Astrocyte (in vitro differentiated cells and primary cell): Measurements from ENCODE around the gene BAZ1A. TPM values are rescaled to one million over a fixed set of nuclear protein-coding genes. Genes with fewer than 3 reads are reported as not detected.

Experiments used
- DNase-seq: peaks from one replicate; pipeline ENCODE4 v3.0.0-alpha.2; 2010; ENCODE audit warnings: low read depth
- FAIRE-seq: peaks from 2 replicates; lab custom pipeline; 2011; peaks lifted over from hg19 to GRCh38; lab: Jason Lieb, UNC
- H2AFZ ChIP-seq: 2 replicates; pipeline ENCODE4 v1.6.0; 2012; ENCODE audit warnings: low read depth, low read length, inconsistent platforms
- H3K27ac ChIP-seq: 2 replicates; pipeline ENCODE4 v1.5.1; 2011; ENCODE audit warnings: low read depth, low read length, inconsistent platforms
- H3K27me3 ChIP-seq: 2 replicates; pipeline ENCODE4 v1.6.0; 2011; ENCODE audit warnings: low read length, inconsistent platforms; ENCODE audit not compliant: insufficient read depth
- H3K36me3 ChIP-seq: 2 replicates; pipeline ENCODE4 v1.5.1; 2011; ENCODE audit warnings: low read length, inconsistent platforms; ENCODE audit not compliant: insufficient read depth
- H3K4me1 ChIP-seq: 2 replicates; pipeline ENCODE4 v1.5.1; 2011; ENCODE audit warnings: low read length, inconsistent platforms; ENCODE audit not compliant: insufficient read depth
- H3K4me2 ChIP-seq: 2 replicates; pipeline ENCODE4 v1.6.0; 2012; ENCODE audit warnings: low read length, inconsistent platforms
- H3K4me3 ChIP-seq: 2 replicates; pipeline ENCODE4 v1.5.1; 2011; ENCODE audit warnings: low read depth, mild to moderate bottlenecking, low read length, inconsistent platforms; ENCODE audit not compliant: insufficient read depth
- H3K79me2 ChIP-seq: 2 replicates; pipeline ENCODE4 v1.6.0; 2012; ENCODE audit warnings: mild to moderate bottlenecking, low read length, inconsistent platforms; ENCODE audit not compliant: insufficient read depth
- H3K9ac ChIP-seq: 2 replicates; pipeline ENCODE4 v1.6.0; 2012; ENCODE audit warnings: mild to moderate bottlenecking, low read length, inconsistent platforms
- H3K9me3 ChIP-seq: 2 replicates; pipeline ENCODE4 v1.5.1; 2012; ENCODE audit warnings: low read depth, mild to moderate bottlenecking, low read length, inconsistent platforms; ENCODE audit not compliant: insufficient read depth
- H4K20me1 ChIP-seq: 2 replicates; pipeline ENCODE4 v1.6.0; 2012; ENCODE audit warnings: low read length, inconsistent platforms; ENCODE audit not compliant: insufficient read depth
- H3K27ac Mint-ChIP-seq: one replicate; pipeline ENCODE4 v1.8.0; 2021; ENCODE audit warnings: mild to moderate bottlenecking, mixed read lengths; ENCODE audit not compliant: unreplicated experiment
- H3K27me3 Mint-ChIP-seq: one replicate; pipeline ENCODE4 v1.8.0; 2021; ENCODE audit warnings: low read depth, mixed read lengths; ENCODE audit not compliant: unreplicated experiment
- H3K36me3 Mint-ChIP-seq: one replicate; pipeline ENCODE4 v1.8.0; 2021; ENCODE audit warnings: low read depth, mixed read lengths; ENCODE audit not compliant: unreplicated experiment
- H3K4me1 Mint-ChIP-seq: one replicate; pipeline ENCODE4 v1.8.0; 2021; ENCODE audit warnings: low read depth, mixed read lengths; ENCODE audit not compliant: unreplicated experiment
- H3K4me3 Mint-ChIP-seq: one replicate; pipeline ENCODE4 v1.8.0; 2021; ENCODE audit warnings: mild to moderate bottlenecking, moderate library complexity, mixed read lengths; ENCODE audit not compliant: unreplicated experiment
- H3K9me3 Mint-ChIP-seq: one replicate; pipeline ENCODE4 v1.8.0; 2021; ENCODE audit warnings: mild to moderate bottlenecking, mixed read lengths; ENCODE audit not compliant: unreplicated experiment
- CTCF ChIP-seq: IDR thresholded peaks from 2 replicates; pipeline ENCODE4 v1.5.1; 2011; ENCODE audit warnings: low read depth, mild to moderate bottlenecking, inconsistent platforms, low read length, moderate library complexity; ENCODE audit not compliant: insufficient read depth
- EZH2 ChIP-seq: IDR thresholded peaks from 2 replicates; pipeline ENCODE4 v1.6.1; 2012; ENCODE audit warnings: mild to moderate bottlenecking, low read length, inconsistent platforms; ENCODE audit not compliant: insufficient read depth
- total RNA-seq: library from RNA; stranded (reverse); gene quantifications from 2 replicates; pipeline ENCODE4 v1.2.1, GENCODE V29; 2021

The BAZ1A gene
- total RNA-seq, 1 donor from 2014 or later, result 36.9 TPM

- Histone ChIP-seq H3K9ac (no peak overlapping the region), H2AFZ (no peak overlapping the region), H3K4me3 (no peak overlapping the region), H3K4me2 (no peak overlapping the region), H3K27ac (no peak overlapping the region), H3K27me3 (no peaks in the 10 kb centered on the region), H3K4me1 (no peaks in the 10 kb centered on the region), H3K79me2 (peaks cover 68% of the 10 kb centered on the region), H4K20me1 (peaks cover 19% of the 10 kb centered on the region), H3K36me3 (peaks cover 28% of the 10 kb centered on the region), H3K9me3 (no peaks in the 10 kb centered on the region)
- Mint-ChIP-seq H3K36me3 (peaks cover 16% of the 10 kb centered on the region), H3K9me3 (no peaks in the 10 kb centered on the region), H3K4me1 (peaks cover 5% of the 10 kb centered on the region), H3K4me3 (no peak overlapping the region), H3K27ac (no peak overlapping the region), H3K27me3 (no peaks in the 10 kb centered on the region)
- DNase-seq, result no peak
- no peak for FAIRE-seq
- no peak for TF ChIP-seq CTCF
- TF ChIP-seq EZH2, result no peak
Observed at GRCh38 chr14:34857689-34858449, 17.3 kb downstream of the BAZ1A start.

GRCh38 chr14:34853041-34853440 lies 22.1 kb downstream of the BAZ1A start:
- Histone ChIP-seq H3K9me3 (no peaks in the 10 kb centered on the region), H3K4me1 (peaks cover 2% of the 10 kb centered on the region), H2AFZ (no peak overlapping the region), H3K4me3 (no peak overlapping the region), H3K79me2 (peaks cover 41% of the 10 kb centered on the region), H3K9ac (no peak overlapping the region), H3K4me2 (no peak overlapping the region), H4K20me1 (peaks cover 12% of the 10 kb centered on the region), H3K27me3 (no peaks in the 10 kb centered on the region), H3K27ac (no peak overlapping the region), H3K36me3 (peaks cover 14% of the 10 kb centered on the region)
- DNase-seq (no peak), FAIRE-seq (no peak)
- peaks cover 22% of the 10 kb centered on the region for H3K36me3 Mint-ChIP-seq
- H3K27ac Mint-ChIP-seq, result no peak overlapping the region
- peaks cover 9% of the 10 kb centered on the region for H3K4me1 Mint-ChIP-seq
- no peaks in the 10 kb centered on the region for H3K9me3 Mint-ChIP-seq
- H3K4me3 Mint-ChIP-seq, result no peak overlapping the region
- no peak for TF ChIP-seq EZH2
- TF ChIP-seq CTCF, result no peak
- no peaks in the 10 kb centered on the region for H3K27me3 Mint-ChIP-seq

GRCh38 chr14:34851395-34851794 lies 23.8 kb downstream of the BAZ1A start:
- peak overlapping the region; percentile 58 for H2AFZ ChIP-seq
- Mint-ChIP-seq H3K36me3 (peaks cover 18% of the 10 kb centered on the region), H3K27ac (peak overlapping the region; percentile 66), H3K27me3 (no peaks in the 10 kb centered on the region), H3K4me3 (no peak overlapping the region), H3K4me1 (peaks cover 4% of the 10 kb centered on the region), H3K9me3 (no peaks in the 10 kb centered on the region)
- no peak overlapping the region for H3K9ac ChIP-seq
- DNase-seq (peak; percentile 53), FAIRE-seq (peak; percentile 20)
- H3K4me1 ChIP-seq, result peaks cover 2% of the 10 kb centered on the region
- H3K4me2 ChIP-seq, result peak overlapping the region; percentile 41
- no peaks in the 10 kb centered on the region for H3K9me3 ChIP-seq
- H3K36me3 ChIP-seq, result peaks cover 8% of the 10 kb centered on the region
- H4K20me1 ChIP-seq, result peaks cover 5% of the 10 kb centered on the region
- H3K27ac ChIP-seq, result peak overlapping the region; percentile 17
- no peak overlapping the region for H3K4me3 ChIP-seq
- TF ChIP-seq EZH2 (no peak), CTCF (no peak)
- peaks cover 30% of the 10 kb centered on the region for H3K79me2 ChIP-seq
- no peaks in the 10 kb centered on the region for H3K27me3 ChIP-seq
